T-helper 1 cell (primary cell): ENCODE results near the gene GREB1L.
"Not testable (repeated sequence)": the region's sequence is repeated elsewhere in the genome, so short reads cannot be mapped to it uniquely, and the experiment has no call there.

Source experiments
- DNase-seq, 5 donors: peaks; one replicate each; pipeline ENCODE4 v3.0.0-alpha.2; 2012 to 2020

Gene GREB1L

GRCh38 chr18:21307578-21307977 lies 65.5 kb downstream of the GREB1L start:
- DNase-seq, result no peak

GRCh38 chr18:21309248-21309647 lies 67.2 kb downstream of the GREB1L start:
- no peak for DNase-seq

- DNase-seq, result not testable (repeated sequence)
Measured at GRCh38 chr18:21311980-21312379, 69.9 kb downstream of the GREB1L start.

- DNase-seq, result no peak
Measured at GRCh38 chr18:21313576-21313975, 71.5 kb downstream of the GREB1L start.

GRCh38 chr18:21314724-21315123 lies 72.7 kb downstream of the GREB1L start:
- no peak for DNase-seq

- DNase-seq, result not testable (repeated sequence)
Measured at GRCh38 chr18:21315126-21315525, 73.1 kb downstream of the GREB1L start.

GRCh38 chr18:21315741-21316197 lies 73.7 kb downstream of the GREB1L start:
- DNase-seq, result no peak

- no peak for DNase-seq
Measured at GRCh38 chr18:21316296-21316695, 74.3 kb downstream of the GREB1L start.

GRCh38 chr18:21321711-21322110 lies 79.7 kb downstream of the GREB1L start:
- DNase-seq, result no peak

GRCh38 chr18:21327101-21327500 lies 85.1 kb downstream of the GREB1L start:
- no peak for DNase-seq

GRCh38 chr18:21330122-21330701 lies 88.2 kb downstream of the GREB1L start:
- DNase-seq, result no peak

- no peak for DNase-seq
Measured at GRCh38 chr18:21331065-21331464, 89.0 kb downstream of the GREB1L start.

- no peak for DNase-seq
Measured at GRCh38 chr18:21335927-21336488, 94.0 kb downstream of the GREB1L start.

GRCh38 chr18:21336846-21337245 lies 94.8 kb downstream of the GREB1L start:
- no peak for DNase-seq

GRCh38 chr18:21341141-21341540 lies 99.1 kb downstream of the GREB1L start:
- DNase-seq, result no peak

- no peak for DNase-seq
Measured at GRCh38 chr18:21342372-21342771, 100.3 kb downstream of the GREB1L start.

- no peak for DNase-seq
Measured at GRCh38 chr18:21344860-21345259, 102.8 kb downstream of the GREB1L start.

- DNase-seq, result no peak
Measured at GRCh38 chr18:21345840-21346239, 103.8 kb downstream of the GREB1L start.

- no peak for DNase-seq
Measured at GRCh38 chr18:21359746-21360145, 117.7 kb downstream of the GREB1L start.

GRCh38 chr18:21361307-21361880 lies 119.4 kb downstream of the GREB1L start:
- no peak for DNase-seq

- no peak for DNase-seq
Measured at GRCh38 chr18:21362831-21363230, 120.8 kb downstream of the GREB1L start.

GRCh38 chr18:21363348-21363747 lies 121.3 kb downstream of the GREB1L start:
- DNase-seq, result no peak

- no peak for DNase-seq
Measured at GRCh38 chr18:21364471-21364870, 122.4 kb downstream of the GREB1L start.

GRCh38 chr18:21366896-21367295 lies 124.9 kb downstream of the GREB1L start:
- no peak for DNase-seq

GRCh38 chr18:21369146-21369545 lies 127.1 kb downstream of the GREB1L start:
- DNase-seq, result no peak
